ENCODE data around the gene HMCN2. TPM values are rescaled to one million over a fixed set of nuclear protein-coding genes. Genes with fewer than 3 reads are reported as not detected.

Gene HMCN2
- total RNA-seq, 2 experiments from 2014 or later, result not detected

- no peak overlapping the region for H3K27ac Mint-ChIP-seq
- no peak overlapping the region for H3K4me3 Mint-ChIP-seq
- ATAC-seq (no peak), DNase-seq (no peak)
- H3K4me1 Mint-ChIP-seq (ENCODE audit: low read depth), result peaks cover 4% of the 10 kb centered on the region
- no peaks in the 10 kb centered on the region for H3K36me3 Mint-ChIP-seq (ENCODE audit: low read depth)
- CTCF ChIA-PET, result no interaction called here
- H3K27me3 Mint-ChIP-seq (ENCODE audit: low read depth), result peaks cover 21% of the 10 kb centered on the region
- POLR2A ChIA-PET, result no interaction called here
- peaks cover 16% of the 10 kb centered on the region for H3K9me3 Mint-ChIP-seq (ENCODE audit: insufficient read depth)
These were observed 177.3 kb downstream of the HMCN2 start for GRCh38 chr9:130442746-130443455.

- peaks cover 16% of the 10 kb centered on the region for H3K9me3 Mint-ChIP-seq (ENCODE audit: insufficient read depth)
- ATAC-seq (no peak), DNase-seq (no peak)
- H3K4me1 Mint-ChIP-seq (ENCODE audit: low read depth), result peaks cover 10% of the 10 kb centered on the region
- H3K27ac Mint-ChIP-seq, result no peak overlapping the region
- peaks cover 21% of the 10 kb centered on the region for H3K27me3 Mint-ChIP-seq (ENCODE audit: low read depth)
- CTCF ChIA-PET, result no interaction called here
- POLR2A ChIA-PET, result no interaction called here
- H3K36me3 Mint-ChIP-seq (ENCODE audit: low read depth), result no peaks in the 10 kb centered on the region
- no peak overlapping the region for H3K4me3 Mint-ChIP-seq
These were observed 177.9 kb downstream of the HMCN2 start for GRCh38 chr9:130443456-130443801.

- DNase-seq, result no peak
- Mint-ChIP-seq H3K4me1 (ENCODE audit: low read depth) (peaks cover 14% of the 10 kb centered on the region), H3K36me3 (ENCODE audit: low read depth) (no peaks in the 10 kb centered on the region), H3K27ac (no peak overlapping the region), H3K27me3 (ENCODE audit: low read depth) (peaks cover 21% of the 10 kb centered on the region), H3K9me3 (ENCODE audit: insufficient read depth) (peaks cover 16% of the 10 kb centered on the region), H3K4me3 (no peak overlapping the region)
- ChIA-PET POLR2A (no interaction called here), CTCF (no interaction called here)
- no peak for ATAC-seq
These were observed 178.4 kb downstream of the HMCN2 start for GRCh38 chr9:130443840-130444492.

GRCh38 chr9:130444565-130445221 is 179.1 kb downstream of the HMCN2 start, which contains the start of gene ASS1:
Gene ASS1 (plus strand): TSS chr9:130444961. CDS start chr9:130452229, 7,268 bp downstream.
- peaks cover 21% of the 10 kb centered on the region for H3K27me3 Mint-ChIP-seq (ENCODE audit: low read depth)
- peak; percentile 68 for ATAC-seq
- peak within 1 kb of the TSS; percentile 3 for H3K4me3 Mint-ChIP-seq
- no peaks in the 10 kb centered on the region for H3K36me3 Mint-ChIP-seq (ENCODE audit: low read depth)
- POLR2A ChIA-PET, result no interaction called here
- H3K27ac Mint-ChIP-seq, result no peak within 1 kb of the TSS
- CTCF ChIA-PET, result no interaction called here
- DNase-seq, result peak; percentile 48
- H3K4me1 Mint-ChIP-seq (ENCODE audit: low read depth), result peaks cover 14% of the 10 kb centered on the region
- H3K9me3 Mint-ChIP-seq (ENCODE audit: insufficient read depth), result peaks cover 16% of the 10 kb centered on the region

- peak; percentile 5 for ATAC-seq
- POLR2A ChIA-PET, result no interaction called here
- CTCF ChIA-PET, result no interaction called here
- no peaks in the 10 kb centered on the region for H3K36me3 Mint-ChIP-seq (ENCODE audit: low read depth)
- peak overlapping the region; percentile 3 for H3K4me3 Mint-ChIP-seq
- peaks cover 21% of the 10 kb centered on the region for H3K27me3 Mint-ChIP-seq (ENCODE audit: low read depth)
- peaks cover 14% of the 10 kb centered on the region for H3K4me1 Mint-ChIP-seq (ENCODE audit: low read depth)
- H3K9me3 Mint-ChIP-seq (ENCODE audit: insufficient read depth), result peaks cover 16% of the 10 kb centered on the region
- DNase-seq, result no peak
- no peak overlapping the region for H3K27ac Mint-ChIP-seq
These were observed 179.9 kb downstream of the HMCN2 start for GRCh38 chr9:130445268-130445983.

- ChIA-PET POLR2A (no interaction called here), CTCF (interaction anchor here (0.7 to 1.4 kb wide), 2 partner anchors 238 to 255 kb away, joined by 3 read pairs; no protein-coding TSS in a partner anchor)
- Mint-ChIP-seq H3K27ac (no peak overlapping the region), H3K9me3 (ENCODE audit: insufficient read depth) (peaks cover 10% of the 10 kb centered on the region), H3K4me3 (no peak overlapping the region), H3K4me1 (ENCODE audit: low read depth) (peaks cover 14% of the 10 kb centered on the region), H3K27me3 (ENCODE audit: low read depth) (peaks cover 21% of the 10 kb centered on the region), H3K36me3 (ENCODE audit: low read depth) (no peaks in the 10 kb centered on the region)
- no peak for ATAC-seq
- no peak for DNase-seq
These were observed 180.7 kb downstream of the HMCN2 start for GRCh38 chr9:130446101-130446861.

- ChIA-PET CTCF (interaction anchor here (0.7 to 1.5 kb wide), 5 partner anchors 8 to 610 kb away, joined by 3 read pairs; no protein-coding TSS in a partner anchor), POLR2A (no interaction called here)
- Mint-ChIP-seq H3K27me3 (ENCODE audit: low read depth) (peaks cover 17% of the 10 kb centered on the region), H3K4me3 (no peak overlapping the region), H3K4me1 (ENCODE audit: low read depth) (peaks cover 16% of the 10 kb centered on the region), H3K9me3 (ENCODE audit: insufficient read depth) (no peaks in the 10 kb centered on the region), H3K27ac (no peak overlapping the region), H3K36me3 (ENCODE audit: low read depth) (no peaks in the 10 kb centered on the region)
- DNase-seq (no peak), ATAC-seq (no peak)
These were observed 181.7 kb downstream of the HMCN2 start for GRCh38 chr9:130447193-130447816.

- Mint-ChIP-seq H3K36me3 (ENCODE audit: low read depth) (no peaks in the 10 kb centered on the region), H3K4me3 (no peak overlapping the region), H3K27ac (peak overlapping the region; percentile 37), H3K4me1 (ENCODE audit: low read depth) (peaks cover 19% of the 10 kb centered on the region), H3K9me3 (ENCODE audit: insufficient read depth) (no peaks in the 10 kb centered on the region), H3K27me3 (ENCODE audit: low read depth) (peaks cover 16% of the 10 kb centered on the region)
- ChIA-PET POLR2A (no interaction called here), CTCF (interaction anchor here (1.1 to 1.5 kb wide), 4 partner anchors 9 to 609 kb away, joined by 3 to 5 read pairs (median 3); no protein-coding TSS in a partner anchor)
- DNase-seq (peak; percentile 27), ATAC-seq (no peak)
These were observed 182.6 kb downstream of the HMCN2 start for GRCh38 chr9:130448035-130448624.

- Mint-ChIP-seq H3K4me1 (ENCODE audit: low read depth) (peaks cover 19% of the 10 kb centered on the region), H3K27me3 (ENCODE audit: low read depth) (peaks cover 8% of the 10 kb centered on the region), H3K36me3 (ENCODE audit: low read depth) (no peaks in the 10 kb centered on the region), H3K4me3 (no peak overlapping the region), H3K9me3 (ENCODE audit: insufficient read depth) (no peaks in the 10 kb centered on the region), H3K27ac (no peak overlapping the region)
- ATAC-seq (no peak), DNase-seq (no peak)
- CTCF ChIA-PET, result interaction anchor here (1.1 to 1.3 kb wide), 3 partner anchors 8 to 235 kb away, joined by 3 to 5 read pairs (median 3); no protein-coding TSS in a partner anchor
- POLR2A ChIA-PET, result no interaction called here
These were observed 183.4 kb downstream of the HMCN2 start for GRCh38 chr9:130448771-130449603.

GRCh38 chr9:130450344-130451003 is 184.9 kb downstream of the HMCN2 start:
- ChIA-PET POLR2A (no interaction called here), CTCF (no interaction called here)
- H3K4me3 Mint-ChIP-seq, result no peak overlapping the region
- H3K9me3 Mint-ChIP-seq (ENCODE audit: insufficient read depth), result no peaks in the 10 kb centered on the region
- peaks cover 7% of the 10 kb centered on the region for H3K27me3 Mint-ChIP-seq (ENCODE audit: low read depth)
- peaks cover 19% of the 10 kb centered on the region for H3K4me1 Mint-ChIP-seq (ENCODE audit: low read depth)
- H3K27ac Mint-ChIP-seq, result no peak overlapping the region
- DNase-seq (no peak), ATAC-seq (no peak)
- no peaks in the 10 kb centered on the region for H3K36me3 Mint-ChIP-seq (ENCODE audit: low read depth)

Data from activated CD8-positive, alpha-beta T cell treated with anti-CD3 and anti-CD28 coated beads, Interleukin-2, amount 10 ng/mL, durations not matched to agents 7 days and 5 days (primary cell).